NCI-H2107 (cell line): Measurements from ENCODE around the gene MICB.
A peak's percentile ranks its signal among the peaks of the same experiment; 100 is the strongest.
"Not testable (repeated sequence)": the region's sequence is repeated elsewhere in the genome, so short reads cannot be mapped to it uniquely, and the experiment has no call there.

Experiments used
- DNase-seq: peaks from one replicate; lab custom pipeline; 2025; lab: John Stamatoyannopoulos, UW

MICB gene

GRCh38 chr6:31541059-31541657, 43.2 kb downstream of the MICB start:
- no peak for DNase-seq

GRCh38 chr6:31541658-31542521, 43.9 kb downstream of the MICB start, which contains the start of gene DDX39B:
TSS of gene DDX39B (minus strand) at chr6:31542003. CDS start at chr6:31540532, 1,471 bp downstream.
- peak; percentile 83 for DNase-seq

GRCh38 chr6:31543639-31544038, 45.7 kb downstream of the MICB start:
- DNase-seq, result no peak

DNA sequence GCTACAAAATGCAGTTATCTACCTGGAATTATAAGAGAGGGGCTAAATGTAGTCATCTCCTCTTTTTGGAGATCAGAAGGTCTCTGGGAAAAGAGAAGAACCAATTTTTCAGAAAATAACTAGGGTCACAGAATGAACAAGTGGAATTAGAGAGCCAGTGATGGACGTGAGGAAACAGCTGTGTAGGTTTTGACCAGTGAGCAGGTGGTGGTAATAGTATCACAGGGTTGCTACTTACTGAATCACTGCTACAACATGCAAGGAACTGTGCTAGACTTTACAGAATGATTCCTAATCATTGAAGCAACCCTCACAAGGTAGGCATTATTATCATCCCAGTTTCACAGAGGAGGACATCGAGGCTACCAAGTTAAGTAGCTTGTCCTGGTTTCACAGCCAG, 46.7 kb downstream of the MICB start:
- DNase-seq, result no peak

- DNase-seq, result no peak
Measured at GRCh38 chr6:31545291-31545690, 47.3 kb downstream of the MICB start.

DNA sequence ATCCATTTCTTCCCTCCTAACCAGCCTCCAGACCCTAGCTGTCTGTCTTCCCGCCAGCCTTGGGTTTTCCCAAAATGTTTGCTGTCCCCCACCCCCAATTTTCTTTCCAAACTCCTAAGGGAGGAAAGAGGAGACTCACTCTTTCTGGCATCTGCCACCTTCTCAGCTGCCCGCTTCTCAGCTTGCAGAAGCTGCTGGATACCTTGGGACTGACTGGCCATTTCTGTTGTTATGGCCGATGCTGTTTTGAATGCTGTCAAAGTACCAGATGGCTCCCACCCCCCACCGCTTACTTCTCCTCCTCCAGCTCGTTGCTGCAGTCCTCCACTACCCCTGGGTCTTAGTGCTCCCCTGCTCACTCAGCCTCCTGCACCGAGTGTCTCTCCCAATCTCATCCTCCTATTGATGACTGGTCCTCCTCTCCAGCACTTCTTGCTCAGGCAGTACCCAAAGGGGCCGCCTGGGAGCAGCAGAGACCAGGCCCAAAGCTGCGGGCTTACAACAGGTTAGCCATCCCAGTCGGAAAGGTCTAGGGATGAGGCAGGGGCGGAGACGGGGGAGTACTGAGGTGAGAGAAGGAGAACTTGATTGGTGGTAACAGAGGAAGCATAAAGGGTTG, 48.5 kb downstream of the MICB start, which contains the start of gene ATP6V1G2:
TSS of gene ATP6V1G2 (minus strand) at position 270 of the 619 bp plus-strand sequence. CDS start at position 221, 49 bp downstream.
- DNase-seq, result peak; percentile 42

GRCh38 chr6:31546958-31547726, 49.2 kb downstream of the MICB start, which contains the start of gene NFKBIL1:
TSS of gene NFKBIL1 (plus strand) at chr6:31547608. CDS start at chr6:31547695, 87 bp downstream.
- peak; percentile 75 for DNase-seq

- no peak for DNase-seq
Measured at GRCh38 chr6:31547727-31548543, 50.0 kb downstream of the MICB start.

GRCh38 chr6:31548544-31548873, 50.6 kb downstream of the MICB start:
- DNase-seq, result no peak

GRCh38 chr6:31551371-31551770, 53.4 kb downstream of the MICB start:
- DNase-seq, result not testable (repeated sequence)

GRCh38 chr6:31556307-31556706, 58.4 kb downstream of the MICB start:
- no peak for DNase-seq

GRCh38 chr6:31557443-31558317, 59.7 kb downstream of the MICB start:
- no peak for DNase-seq

GRCh38 chr6:31558318-31558625, 60.3 kb downstream of the MICB start:
- no peak for DNase-seq

- DNase-seq, result no peak
Measured at GRCh38 chr6:31558631-31559500, 60.9 kb downstream of the MICB start.

DNA sequence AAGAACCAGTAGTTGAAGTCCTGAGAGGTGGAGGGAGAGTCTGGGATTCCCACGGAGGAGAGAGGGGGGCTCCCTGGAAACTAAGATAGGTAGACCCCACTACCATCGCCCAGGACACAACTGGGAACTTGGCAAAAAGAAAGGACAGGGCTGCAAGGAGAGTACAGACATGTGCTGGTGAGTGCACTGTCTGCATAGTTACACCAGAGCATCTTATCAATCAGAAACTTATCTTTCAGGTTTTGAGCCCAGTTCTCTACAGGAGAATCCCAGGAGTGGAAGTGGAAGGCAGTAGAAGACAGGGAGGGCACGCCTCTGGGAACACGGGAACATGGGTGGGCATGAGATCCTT, 61.6 kb downstream of the MICB start:
- no peak for DNase-seq

GRCh38 chr6:31559958-31560696, 62.2 kb downstream of the MICB start:
- DNase-seq, result no peak

- no peak for DNase-seq
Measured at GRCh38 chr6:31560697-31561058, 62.7 kb downstream of the MICB start.
